HepG2 (cell line): Measurements from ENCODE around the gene RACGAP1. TPM values are rescaled to one million over a fixed set of nuclear protein-coding genes. Genes with fewer than 3 reads are reported as not detected.

Experiments used
- ATAC-seq: fragments of 200-7000 bp; cut with Tn5 transposase; 3 replicates; pipeline ENCODE4 v1.9.1; 2020; ENCODE audit warnings: mild to moderate bottlenecking, moderate library complexity
- BruUV-seq: library from RNA; stranded (reverse); fragments of 400-500 nt; replicated peaks from 2 replicates; lab custom pipeline; 2021; lab: Mats Ljungman, UMichigan
- CTCF ChIA-PET: fragments of 300-600 bp; formaldehyde crosslinking; extraction: SDS; loops from one replicate; lab custom pipeline; 2021; ENCODE audit warnings: low total read pairs, inconsistent platforms, low intra/inter-chr PET ratio; lab: Yijun Ruan, JAX
- POLR2A ChIA-PET: fragments of 350-600 bp; sonication (Branson Sonifier 250); formaldehyde crosslinking; loops from one replicate; lab custom pipeline; 2020; ENCODE audit warnings: antibody characterized with exemption, inconsistent platforms; lab: Yijun Ruan, JAX
- DNase-seq: peaks from one replicate; pipeline ENCODE4 v3.0.0-alpha.2; 2015; ENCODE audit warnings: low spot score
- FAIRE-seq: peaks from 3 replicates; lab custom pipeline; 2011; peaks lifted over from hg19 to GRCh38; lab: Jason Lieb, UNC
- H2AFZ ChIP-seq: one replicate; pipeline ENCODE4 v1.6.1; 2011; ENCODE audit warnings: low read length, inconsistent platforms
- H3K27ac ChIP-seq: fragments of 300-600 bp; 3 replicates; pipeline ENCODE4 v1.8.0; 2011; ENCODE audit warnings: mixed run types, mild to moderate bottlenecking, mixed read lengths, low read length, inconsistent platforms; ENCODE audit not compliant: insufficient read depth; ENCODE audit errors: extremely low read length
- H3K27me3 ChIP-seq, 2 experiments: fragments of 200-600 bp in 1 of 2; 2 replicates in 1 of 2; 3 replicates in 1 of 2; pipeline versions ENCODE4 v1.6.0 to v1.8.0; 2011; ENCODE audit warnings: low read length in 2 of 2, mild to moderate bottlenecking in 2 of 2, moderate library complexity in 2 of 2, inconsistent platforms in 1 of 2; ENCODE audit not compliant: insufficient read depth in 2 of 2, control insufficient read depth in 1 of 2
- H3K36me3 ChIP-seq, 2 experiments: fragments of 200-600 bp in 1 of 2; replicated peaks in 1 of 2; 2 replicates in 1 of 2; 3 replicates in 1 of 2; pipeline versions ENCODE4 v1.5.1 to v1.8.0; 2011; ENCODE audit warnings: low read length in 2 of 2, inconsistent platforms in 1 of 2; ENCODE audit not compliant: insufficient read depth in 2 of 2, control insufficient read depth in 1 of 2
- H3K4me1 ChIP-seq: 2 replicates; pipeline ENCODE4 v1.5.1; 2012; ENCODE audit warnings: low read length, inconsistent platforms; ENCODE audit not compliant: insufficient read depth
- H3K4me2 ChIP-seq: 2 replicates; pipeline ENCODE4 v1.6.0; 2011; ENCODE audit warnings: low read depth, low read length, inconsistent platforms
- H3K4me3 ChIP-seq, 3 experiments: fragments of 200-600 bp in 1 of 3; sonication (generic), shearing (Covaris generic) in 1 of 3; replicated peaks in 1 of 3; 2 replicates each; pipeline ENCODE4 v1.5.1; 2011 to 2016; ENCODE audit warnings: low read length in 3 of 3, inconsistent platforms in 2 of 3, low read depth in 2 of 3, mild to moderate bottlenecking in 2 of 3, control low read depth in 1 of 3, mixed read lengths in 1 of 3; ENCODE audit not compliant: insufficient read depth in 1 of 3
- H3K79me2 ChIP-seq: one replicate; pipeline ENCODE4 v1.6.1; 2011; ENCODE audit warnings: low read length, inconsistent platforms; ENCODE audit not compliant: insufficient read depth
- H3K9ac ChIP-seq: 2 replicates; pipeline ENCODE4 v1.6.0; 2011; ENCODE audit warnings: mild to moderate bottlenecking, low read depth, low read length, inconsistent platforms; ENCODE audit not compliant: insufficient read depth
- H3K9me3 ChIP-seq: 2 replicates; pipeline ENCODE4 v1.5.1; 2012; ENCODE audit warnings: mild to moderate bottlenecking, low read length
- H4K20me1 ChIP-seq: 2 replicates; pipeline ENCODE4 v1.6.0; 2011; ENCODE audit warnings: inconsistent platforms, mild to moderate bottlenecking, low read length, moderate library complexity; ENCODE audit not compliant: insufficient read depth
- NFAT5 ChIP-seq: sonication (generic); formaldehyde crosslinking; IDR thresholded peaks from 2 replicates; pipeline ENCODE4 v1.4.0; 2020; ENCODE audit warnings: missing genetic modification reagents
- ZNF563 ChIP-seq: sonication (generic); formaldehyde crosslinking; IDR thresholded peaks from 2 replicates; pipeline ENCODE4 v1.8.0; 2022; ENCODE audit warnings: mild to moderate bottlenecking, moderate library complexity, missing genetic modification reagents
- ZNF615 ChIP-seq: sonication (generic); formaldehyde crosslinking; IDR thresholded peaks from 2 replicates; pipeline ENCODE4 v1.5.0; 2020; ENCODE audit warnings: mild to moderate bottlenecking, missing genetic modification reagents, borderline replicate concordance
- ZNF768 ChIP-seq: sonication (generic); formaldehyde crosslinking; IDR thresholded peaks from 2 replicates; pipeline ENCODE4 v1.4.0; 2020; ENCODE audit warnings: missing genetic modification reagents
- ZNF781 ChIP-seq: sonication (generic); formaldehyde crosslinking; IDR thresholded peaks from 2 replicates; pipeline ENCODE4 v1.5.1; 2020; ENCODE audit warnings: borderline replicate concordance, mild to moderate bottlenecking, missing genetic modification reagents; ENCODE audit errors: not compliant biosample characterization
- WGBS: methylation state at CpG from one replicate; pipeline ENCODE4 v1.1.6; 2017; ENCODE audit warnings: low lambda C conversion rate; 5-methylcytosine and 5-hydroxymethylcytosine counted together
- in situ Hi-C: cut with HindIII; loops from 2 replicates; pipeline ENCODE4 v1.10.0; 2017; ENCODE audit warnings: low pct_unique_long_range_greater_than_20kb; ENCODE audit not compliant: extremely low pct_ligation_motif_present
- intact Hi-C: fragments of 100-400 bp; cut with micrococcal nuclease; formaldehyde crosslinking; loops from one replicate; pipeline ENCODE4 v1.10.0; 2022; ENCODE audit not compliant: unreplicated experiment
- polyA plus RNA-seq, 8 experiments: library from polyadenylated mRNA; depleted of rRNA in 3 of 8; stranded (reverse) in 7 of 8; unstranded in 1 of 8; fragments of >200 nt; fragmentation: Illumina TruSeq in 4 of 8; extraction: Trizol in 4 of 8; gene quantifications; 2 replicates each; pipeline versions ENCODE4 v1.2.1 to v1.2.3, GENCODE V29; 2011 to 2016; ENCODE audit warnings: low read depth in 4 of 8, missing spikeins in 1 of 8, mixed read lengths in 1 of 8; ENCODE audit not compliant: insufficient read depth in 1 of 8
- total RNA-seq, 5 experiments: library from RNA; depleted of rRNA; stranded (reverse); fragments of >200 nt; fragmentation: Illumina TruSeq; extraction: Trizol; gene quantifications; 2 replicates each; pipeline ENCODE4 v1.2.3, GENCODE V29; 2016; ENCODE audit warnings: low read depth in 1 of 5

RACGAP1 gene
- total and polyA plus RNA-seq, 2 of the 13 experiments (the other 11 are each of a cell fraction or from before 2014, with no cell fraction given), result 16.7 to 57.9 TPM

GRCh38 chr12:49955899-49956662 is 69.2 kb downstream of the RACGAP1 start (continued):
- TF ChIP-seq NFAT5 (CRISPR knock-in tag) (no peak), ZNF615 (CRISPR knock-in tag) (no peak), ZNF563 (no peak)

GRCh38 chr12:49954863-49955830 is 70.1 kb downstream of the RACGAP1 start:
- H3K4me1 ChIP-seq, result peaks cover 9% of the 10 kb centered on the region
- BruUV-seq, result no TSS peak
- 77% methylated on average over 11 of the region's 53 CpGs for WGBS

More at GRCh38 chr12:49954863-49955830, 70.1 kb downstream of the RACGAP1 start:
- no peak overlapping the region for H3K9ac ChIP-seq
- H3K36me3 ChIP-seq, result no peaks in the 10 kb centered on the region
- H3K27ac ChIP-seq, result no peak overlapping the region
- no peaks in the 10 kb centered on the region for H4K20me1 ChIP-seq
- ATAC-seq, result no peak
- peaks cover 5 to 55% of the 10 kb centered on the region in 2 experiments; a peak in 4 of 5 replicates for H3K27me3 ChIP-seq
- in situ Hi-C loops (no loop called here), intact Hi-C loops (no loop called here)
- H3K9me3 ChIP-seq, result no peaks in the 10 kb centered on the region
- ChIA-PET POLR2A (no interaction called here), CTCF (no interaction called here)
- H2AFZ ChIP-seq, result no peak overlapping the region
- H3K4me2 ChIP-seq, result no peak overlapping the region
- DNase-seq, result no peak
- H3K4me3 ChIP-seq, result no peak overlapping the region
- TF ChIP-seq ZNF781 (CRISPR knock-in tag) (no peak), ZNF768 (peak; percentile 78)
- no peaks in the 10 kb centered on the region for H3K79me2 ChIP-seq
- no peak for FAIRE-seq
